ENCODE data around the gene VAT1L.

The VAT1L gene

DNA sequence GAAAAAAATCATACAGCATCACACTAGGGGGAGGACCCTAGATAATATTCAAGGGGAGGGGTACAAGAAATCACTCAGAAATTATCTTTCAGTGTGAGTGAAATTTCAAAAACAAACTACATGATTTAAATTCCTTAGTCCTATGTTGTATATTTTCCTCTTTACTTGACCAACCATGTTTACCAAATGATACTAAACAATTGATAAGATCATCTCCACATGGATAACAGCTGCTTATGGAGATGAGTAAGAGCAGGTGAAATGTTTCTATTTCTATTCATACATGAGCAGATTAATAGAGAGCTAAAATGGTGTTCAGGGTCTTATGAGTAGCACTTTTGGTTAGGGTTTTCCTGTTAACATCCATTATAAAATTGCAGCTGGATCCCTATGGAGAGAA lies 7.3 kb upstream of the VAT1L start:
- Histone ChIP-seq H3K27ac (ENCODE audit: low read depth, low read length) (no peak overlapping the region), H3K4me3 (ENCODE audit: low read depth in 1 of 2, low read length in 2 of 2) (no peak overlapping the region), H3K9ac (ENCODE audit: low read depth in 1 of 2, low read length in 2 of 2) (no peak overlapping the region), H3K36me3 (ENCODE audit: control insufficient read depth in 1 of 2, insufficient read depth in 2 of 2, low read length in 2 of 2) (no peaks in the 10 kb centered on the region), H3K4me1 (ENCODE audit: control insufficient read depth in 1 of 2, insufficient read depth in 2 of 2, low read length in 2 of 2) (no peaks in the 10 kb centered on the region), H3K27me3 (ENCODE audit: control insufficient read depth in 1 of 2, insufficient read depth in 2 of 2, low read length in 2 of 2) (peaks cover 0 to 5% of the 10 kb centered on the region in 2 donors), H3K9me3 (ENCODE audit: control insufficient read depth in 1 of 2, low read length in 2 of 2) (no peaks in the 10 kb centered on the region)

DNA sequence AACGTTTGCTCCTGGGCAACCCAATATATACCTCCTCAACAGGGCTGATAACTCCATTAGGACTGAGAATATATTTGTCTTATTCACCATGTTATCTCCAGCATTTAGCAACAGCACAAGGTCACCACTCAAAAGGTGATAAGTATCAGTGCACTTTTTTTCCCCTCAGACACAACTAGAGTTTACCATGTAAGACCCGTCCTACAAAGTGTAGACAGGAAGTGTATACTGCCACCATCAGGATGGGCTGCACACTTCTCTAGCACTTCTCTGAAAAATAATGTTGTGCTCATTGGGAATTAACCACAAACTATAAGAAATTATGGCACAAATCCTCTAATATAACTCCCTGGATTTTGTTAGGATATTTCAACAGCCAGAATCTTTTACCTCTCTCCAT lies 5.7 kb upstream of the VAT1L start:
- no peak overlapping the region for H3K4me3 ChIP-seq (ENCODE audit: low read depth in 1 of 2, low read length in 2 of 2)
- no peaks in the 10 kb centered on the region for H3K36me3 ChIP-seq (ENCODE audit: control insufficient read depth in 1 of 2, insufficient read depth in 2 of 2, low read length in 2 of 2)
- no peaks in the 10 kb centered on the region for H3K9me3 ChIP-seq (ENCODE audit: control insufficient read depth in 1 of 2, low read length in 2 of 2)
- peaks cover 5 to 12% of the 10 kb centered on the region in 2 donors for H3K27me3 ChIP-seq (ENCODE audit: control insufficient read depth in 1 of 2, insufficient read depth in 2 of 2, low read length in 2 of 2)
- H3K27ac ChIP-seq (ENCODE audit: low read depth, low read length), result no peak overlapping the region
- no peak overlapping the region for H3K9ac ChIP-seq (ENCODE audit: low read depth in 1 of 2, low read length in 2 of 2)
- no peaks in the 10 kb centered on the region for H3K4me1 ChIP-seq (ENCODE audit: control insufficient read depth in 1 of 2, insufficient read depth in 2 of 2, low read length in 2 of 2)

DNA sequence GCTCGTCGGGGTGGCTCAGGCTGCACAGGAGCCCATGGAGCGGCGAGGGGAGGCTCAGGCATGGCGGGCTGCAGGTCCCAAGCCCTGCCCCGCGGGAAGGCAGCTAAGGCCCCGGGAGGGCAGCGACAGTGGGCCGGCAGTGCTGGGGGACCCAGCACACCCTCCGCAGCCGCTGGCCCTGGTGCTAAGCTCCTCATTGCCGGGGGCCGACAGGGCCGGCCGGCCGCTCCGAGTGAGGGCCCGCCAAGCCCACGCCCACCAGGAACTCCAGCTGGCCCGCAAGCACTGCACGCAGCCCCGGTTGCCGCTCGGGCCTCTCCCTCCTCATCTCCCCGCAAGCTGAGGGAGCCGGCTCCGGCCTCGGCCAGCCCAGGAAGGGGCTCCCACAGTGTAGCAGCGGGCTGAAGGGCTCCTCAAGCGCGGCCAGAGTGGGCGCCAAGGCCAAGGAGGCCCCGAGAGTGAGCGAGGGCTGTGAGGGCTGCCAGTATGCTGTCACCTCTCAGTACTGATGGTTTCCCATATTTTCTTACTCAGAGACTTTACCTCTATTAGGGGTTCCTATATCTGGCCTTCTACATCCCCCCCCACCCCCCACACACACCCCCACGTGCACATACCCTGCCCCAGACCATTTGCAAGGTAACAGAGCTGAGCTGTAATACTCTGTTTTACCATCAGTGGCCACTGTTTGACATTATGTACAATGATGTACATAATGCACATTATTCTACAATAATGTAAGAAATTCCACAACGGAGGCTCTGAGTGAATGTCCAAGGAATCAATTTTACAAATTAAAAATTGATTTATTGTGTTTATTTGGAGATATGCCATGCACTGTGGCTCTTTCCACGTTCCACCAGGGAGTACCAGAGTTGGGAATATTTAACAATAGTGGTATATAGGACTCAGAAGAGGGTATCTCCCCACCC lies 3.7 kb upstream of the VAT1L start:
- Histone ChIP-seq H3K9ac (ENCODE audit: low read depth in 1 of 2, low read length in 2 of 2) (no peak overlapping the region), H3K9me3 (ENCODE audit: control insufficient read depth in 1 of 2, low read length in 2 of 2) (no peaks in the 10 kb centered on the region), H3K36me3 (ENCODE audit: control insufficient read depth in 1 of 2, insufficient read depth in 2 of 2, low read length in 2 of 2) (no peaks in the 10 kb centered on the region), H3K4me1 (ENCODE audit: control insufficient read depth in 1 of 2, insufficient read depth in 2 of 2, low read length in 2 of 2) (no peaks in the 10 kb centered on the region), H3K4me3 (ENCODE audit: low read depth in 1 of 2, low read length in 2 of 2) (no peak overlapping the region), H3K27ac (ENCODE audit: low read depth, low read length) (no peak overlapping the region), H3K27me3 (ENCODE audit: control insufficient read depth in 1 of 2, insufficient read depth in 2 of 2, low read length in 2 of 2) (peaks cover 23 to 32% of the 10 kb centered on the region in 2 donors)

DNA sequence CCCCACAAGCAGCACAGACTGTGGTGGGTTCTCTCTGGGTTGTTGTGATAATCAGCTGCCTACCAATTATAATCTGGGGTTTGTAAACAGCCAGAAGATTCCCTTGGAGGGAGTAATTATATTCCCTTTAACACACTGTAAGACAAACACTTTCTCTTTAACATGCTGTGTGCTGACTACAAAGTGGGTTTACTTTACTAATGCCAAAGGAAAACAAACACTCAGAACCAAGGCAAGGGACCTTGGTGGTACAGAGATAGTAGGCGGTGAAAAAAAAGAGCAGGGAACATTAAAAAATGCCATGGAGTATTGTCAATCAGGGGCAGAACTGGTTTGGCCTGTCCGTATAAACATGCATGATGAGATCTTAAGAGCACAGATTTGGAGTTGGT lies 3.0 kb upstream of the VAT1L start:
- Histone ChIP-seq H3K36me3 (ENCODE audit: control insufficient read depth in 1 of 2, insufficient read depth in 2 of 2, low read length in 2 of 2) (no peaks in the 10 kb centered on the region), H3K9ac (ENCODE audit: low read depth in 1 of 2, low read length in 2 of 2) (no peak overlapping the region), H3K4me3 (ENCODE audit: low read depth in 1 of 2, low read length in 2 of 2) (no peak overlapping the region), H3K27me3 (ENCODE audit: control insufficient read depth in 1 of 2, insufficient read depth in 2 of 2, low read length in 2 of 2) (peaks cover 28 to 38% of the 10 kb centered on the region in 2 donors), H3K9me3 (ENCODE audit: control insufficient read depth in 1 of 2, low read length in 2 of 2) (no peaks in the 10 kb centered on the region), H3K4me1 (ENCODE audit: control insufficient read depth in 1 of 2, insufficient read depth in 2 of 2, low read length in 2 of 2) (no peaks in the 10 kb centered on the region), H3K27ac (ENCODE audit: low read depth, low read length) (no peak overlapping the region)

DNA sequence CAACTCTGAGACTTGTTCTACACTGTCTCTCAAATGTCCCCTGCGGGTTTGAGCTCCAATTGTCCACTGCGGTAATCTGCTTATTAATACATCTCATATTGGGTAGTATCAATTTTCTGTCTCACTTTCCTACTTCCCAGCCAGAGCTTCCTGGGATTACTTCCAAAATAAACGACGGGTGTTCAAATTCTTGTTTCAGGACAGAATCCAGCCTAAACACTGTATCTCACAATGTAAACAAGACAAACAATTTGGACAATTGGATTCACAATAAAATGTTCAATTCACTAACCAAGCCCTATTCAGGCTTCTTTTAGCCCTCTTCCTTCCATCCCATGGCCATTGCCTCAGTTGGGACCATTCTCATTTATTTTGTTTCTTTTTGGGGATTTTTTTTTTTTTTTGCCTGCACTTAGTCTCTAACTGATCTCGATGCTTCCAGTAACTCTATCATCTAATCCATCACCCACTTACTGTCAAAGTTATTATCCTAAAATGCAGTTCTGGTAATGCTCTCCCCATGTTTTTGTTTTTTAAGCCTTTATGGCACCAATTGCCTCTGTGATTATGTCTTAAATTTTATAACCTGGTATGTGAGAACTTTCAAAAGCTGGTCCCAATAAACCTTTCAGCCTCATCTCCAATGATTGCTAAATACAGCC lies 2.0 kb upstream of the VAT1L start:
- Histone ChIP-seq H3K27ac (ENCODE audit: low read depth, low read length) (no peak overlapping the region), H3K4me3 (ENCODE audit: low read depth in 1 of 2, low read length in 2 of 2) (no peak overlapping the region), H3K9me3 (ENCODE audit: control insufficient read depth in 1 of 2, low read length in 2 of 2) (no peaks in the 10 kb centered on the region), H3K27me3 (ENCODE audit: control insufficient read depth in 1 of 2, insufficient read depth in 2 of 2, low read length in 2 of 2) (peaks cover 28 to 40% of the 10 kb centered on the region in 2 donors), H3K9ac (ENCODE audit: low read depth in 1 of 2, low read length in 2 of 2) (no peak overlapping the region), H3K36me3 (ENCODE audit: control insufficient read depth in 1 of 2, insufficient read depth in 2 of 2, low read length in 2 of 2) (no peaks in the 10 kb centered on the region), H3K4me1 (ENCODE audit: control insufficient read depth in 1 of 2, insufficient read depth in 2 of 2, low read length in 2 of 2) (no peaks in the 10 kb centered on the region)

DNA sequence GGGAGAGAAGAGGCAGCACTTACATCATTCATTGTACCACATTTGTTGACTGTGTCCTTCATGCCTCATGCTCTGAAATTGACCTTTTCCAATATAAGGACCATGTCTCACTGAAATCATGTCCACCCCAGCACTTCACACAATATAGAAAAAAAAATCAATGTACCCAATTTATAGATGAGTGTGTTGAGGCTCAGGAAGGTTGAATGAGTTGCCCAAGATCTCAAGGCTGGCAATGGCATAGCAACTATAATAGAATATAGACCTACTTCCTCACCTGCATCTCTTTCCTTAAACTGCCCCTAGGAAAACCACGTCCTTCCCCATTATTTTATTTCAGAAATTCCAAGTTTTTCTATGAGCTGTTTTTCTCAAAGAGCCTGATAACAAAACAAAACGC lies 912 bp upstream of the VAT1L start:
- peaks cover 28 to 40% of the 10 kb centered on the region in 2 donors for H3K27me3 ChIP-seq (ENCODE audit: control insufficient read depth in 1 of 2, insufficient read depth in 2 of 2, low read length in 2 of 2)

DNA sequence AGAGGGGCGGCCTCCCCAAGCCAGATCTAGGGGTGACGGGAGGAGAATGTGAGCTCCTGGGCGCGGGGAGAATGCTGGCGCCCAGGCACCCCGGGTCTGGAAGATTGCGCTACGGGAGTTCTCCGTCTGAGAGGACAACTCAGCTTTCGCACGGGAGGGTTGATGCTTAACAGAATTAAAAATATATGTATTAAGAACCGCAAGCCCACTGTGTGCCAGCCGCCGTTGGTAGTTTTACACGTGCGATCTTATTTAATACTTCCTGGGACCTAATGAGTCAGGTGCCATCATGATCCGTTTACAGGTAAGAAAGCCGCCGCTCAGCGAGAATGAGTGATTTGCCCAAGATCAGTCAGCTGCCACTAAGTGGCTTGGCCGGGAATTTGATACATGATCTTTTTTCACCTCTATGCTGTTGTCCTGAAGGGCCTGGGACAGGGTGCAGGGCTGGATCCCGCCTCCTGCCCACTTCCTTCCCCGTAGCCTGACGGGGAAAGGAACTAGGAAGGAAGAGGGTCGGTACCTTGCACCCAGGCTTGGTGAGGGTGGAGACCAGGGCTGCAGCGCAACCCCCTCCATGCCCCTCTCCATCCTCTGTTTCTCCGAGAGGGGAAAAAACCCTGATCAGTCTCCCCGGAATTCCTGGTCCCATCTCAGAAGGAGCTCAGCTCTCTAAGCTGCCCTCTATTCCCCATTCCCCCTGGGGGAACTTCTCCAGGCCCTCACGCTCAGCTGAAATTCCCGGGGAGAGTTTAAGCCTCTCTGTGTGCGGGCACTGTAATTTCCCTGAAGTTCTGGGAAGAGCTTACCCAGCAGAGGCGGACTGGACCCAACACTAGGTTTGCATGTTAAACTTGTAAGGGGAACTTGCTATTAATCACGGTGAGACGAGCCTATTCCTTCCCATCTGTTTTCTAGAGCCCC lies 983 bp downstream of the VAT1L start:
- H3K4me3 ChIP-seq (ENCODE audit: low read depth in 1 of 2, low read length in 2 of 2), result peak overlapping the region in 1 of 2 donors; percentile 25
- H3K9me3 ChIP-seq (ENCODE audit: control insufficient read depth in 1 of 2, low read length in 2 of 2), result no peaks in the 10 kb centered on the region
- H3K27ac ChIP-seq (ENCODE audit: low read depth, low read length), result no peak overlapping the region
- H3K9ac ChIP-seq (ENCODE audit: low read depth in 1 of 2, low read length in 2 of 2), result no peak overlapping the region
- no peaks in the 10 kb centered on the region for H3K4me1 ChIP-seq (ENCODE audit: control insufficient read depth in 1 of 2, insufficient read depth in 2 of 2, low read length in 2 of 2)
- H3K27me3 ChIP-seq (ENCODE audit: control insufficient read depth in 1 of 2, insufficient read depth in 2 of 2, low read length in 2 of 2), result peaks cover 28 to 40% of the 10 kb centered on the region in 2 donors
- no peaks in the 10 kb centered on the region for H3K36me3 ChIP-seq (ENCODE audit: control insufficient read depth in 1 of 2, insufficient read depth in 2 of 2, low read length in 2 of 2)

More for the DNA sequence above, 912 bp upstream of the VAT1L start:
- H3K27ac ChIP-seq (ENCODE audit: low read depth, low read length), result no peak overlapping the region
- no peaks in the 10 kb centered on the region for H3K36me3 ChIP-seq (ENCODE audit: control insufficient read depth in 1 of 2, insufficient read depth in 2 of 2, low read length in 2 of 2)
- no peaks in the 10 kb centered on the region for H3K4me1 ChIP-seq (ENCODE audit: control insufficient read depth in 1 of 2, insufficient read depth in 2 of 2, low read length in 2 of 2)
- H3K9ac ChIP-seq (ENCODE audit: low read depth in 1 of 2, low read length in 2 of 2), result no peak overlapping the region
- H3K4me3 ChIP-seq (ENCODE audit: low read depth in 1 of 2, low read length in 2 of 2), result no peak overlapping the region
- H3K9me3 ChIP-seq (ENCODE audit: control insufficient read depth in 1 of 2, low read length in 2 of 2), result no peaks in the 10 kb centered on the region

DNA sequence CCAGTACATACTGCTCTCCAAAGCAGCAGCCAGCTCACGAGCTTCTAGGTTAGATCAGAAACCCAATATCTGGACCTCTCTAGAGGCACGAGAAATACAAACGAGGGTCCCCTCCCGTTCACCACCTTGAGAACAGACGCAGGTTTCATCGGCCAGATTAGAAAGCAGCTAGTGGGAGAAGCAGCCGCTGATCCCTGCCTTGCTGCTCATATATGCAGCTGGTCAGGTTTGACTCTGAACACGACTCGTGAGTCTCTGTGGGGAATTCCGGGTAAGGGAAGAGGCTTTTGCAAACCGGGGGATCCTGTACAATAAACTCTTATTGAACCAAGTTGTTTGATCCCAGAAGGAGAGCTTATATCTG lies 1.6 kb downstream of the VAT1L start:
- Histone ChIP-seq H3K9me3 (ENCODE audit: control insufficient read depth in 1 of 2, low read length in 2 of 2) (no peaks in the 10 kb centered on the region), H3K9ac (ENCODE audit: low read depth in 1 of 2, low read length in 2 of 2) (no peak overlapping the region), H3K27ac (ENCODE audit: low read depth, low read length) (no peak overlapping the region), H3K4me1 (ENCODE audit: control insufficient read depth in 1 of 2, insufficient read depth in 2 of 2, low read length in 2 of 2) (no peaks in the 10 kb centered on the region), H3K4me3 (ENCODE audit: low read depth in 1 of 2, low read length in 2 of 2) (no peak overlapping the region), H3K36me3 (ENCODE audit: control insufficient read depth in 1 of 2, insufficient read depth in 2 of 2, low read length in 2 of 2) (no peaks in the 10 kb centered on the region), H3K27me3 (ENCODE audit: control insufficient read depth in 1 of 2, insufficient read depth in 2 of 2, low read length in 2 of 2) (peaks cover 28 to 40% of the 10 kb centered on the region in 2 donors)

DNA sequence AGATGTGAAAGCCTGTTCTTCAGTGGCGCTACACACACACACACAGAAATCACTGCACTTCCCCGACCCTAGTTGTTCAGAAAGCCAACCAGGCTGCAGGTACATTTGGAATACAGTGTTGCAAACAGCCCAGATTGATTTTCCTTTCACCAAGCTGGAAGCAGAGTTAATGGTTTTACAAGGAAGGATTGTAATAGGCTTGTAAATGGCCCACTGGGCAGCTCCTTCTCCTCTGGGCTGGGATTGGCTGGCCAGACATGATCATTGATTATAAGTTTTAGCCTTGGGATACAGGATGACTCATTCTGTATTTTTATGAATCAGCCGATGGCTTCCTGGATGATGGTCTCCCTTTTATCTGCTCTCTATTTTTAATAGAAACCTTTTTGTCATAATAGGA lies 2.5 kb downstream of the VAT1L start:
- no peaks in the 10 kb centered on the region for H3K9me3 ChIP-seq (ENCODE audit: control insufficient read depth in 1 of 2, low read length in 2 of 2)
- peaks cover 28 to 37% of the 10 kb centered on the region in 2 donors for H3K27me3 ChIP-seq (ENCODE audit: control insufficient read depth in 1 of 2, insufficient read depth in 2 of 2, low read length in 2 of 2)
- no peak overlapping the region for H3K9ac ChIP-seq (ENCODE audit: low read depth in 1 of 2, low read length in 2 of 2)
- no peak overlapping the region for H3K4me3 ChIP-seq (ENCODE audit: low read depth in 1 of 2, low read length in 2 of 2)
- H3K4me1 ChIP-seq (ENCODE audit: control insufficient read depth in 1 of 2, insufficient read depth in 2 of 2, low read length in 2 of 2), result no peaks in the 10 kb centered on the region
- H3K36me3 ChIP-seq (ENCODE audit: control insufficient read depth in 1 of 2, insufficient read depth in 2 of 2, low read length in 2 of 2), result no peaks in the 10 kb centered on the region
- no peak overlapping the region for H3K27ac ChIP-seq (ENCODE audit: low read depth, low read length)

All from duodenal mucosa (tissue), 2 donors.